ENCODE measurements around the gene PTPA.

PTPA gene

DNA sequence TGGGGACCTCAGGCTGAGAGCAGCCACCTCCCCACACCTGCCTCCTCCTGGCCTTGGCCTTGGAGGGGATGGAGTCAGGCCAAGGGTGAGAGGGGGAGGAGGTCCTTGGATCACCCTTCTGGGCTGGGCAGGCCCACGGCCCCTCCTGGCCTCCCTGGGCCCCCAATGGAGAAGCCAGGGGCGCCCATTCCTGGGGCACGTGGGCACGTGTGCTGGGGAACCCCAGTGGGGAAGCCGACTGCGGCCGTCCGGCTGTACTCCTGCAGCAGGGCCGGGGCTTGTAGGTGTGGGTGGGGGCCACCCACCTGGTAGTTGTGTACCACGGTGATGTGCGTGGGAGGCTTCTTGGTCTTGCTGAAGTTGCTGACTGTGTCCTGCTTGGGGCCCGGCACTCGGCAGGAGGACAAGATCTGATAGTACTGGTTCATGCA lies 9.1 kb upstream of the PTPA start:
- Histone ChIP-seq H3K4me3 (ENCODE audit: low read depth, low read length) (no peak overlapping the region), H3K27me3 (ENCODE audit: insufficient read depth, low read length) (no peaks in the 10 kb centered on the region), H3K4me1 (ENCODE audit: control insufficient read depth, insufficient read depth, low read length, unreplicated experiment) (no peaks in the 10 kb centered on the region), H3K36me3 (ENCODE audit: insufficient read depth, low read length) (no peaks in the 10 kb centered on the region), H3K27ac (ENCODE audit: low read depth, low read length) (no peak overlapping the region), H3K79me2 (ENCODE audit: control insufficient read depth, insufficient read depth, low read length, unreplicated experiment) (no peaks in the 10 kb centered on the region), H2AFZ (ENCODE audit: low read length, unreplicated experiment) (no peak overlapping the region)

DNA sequence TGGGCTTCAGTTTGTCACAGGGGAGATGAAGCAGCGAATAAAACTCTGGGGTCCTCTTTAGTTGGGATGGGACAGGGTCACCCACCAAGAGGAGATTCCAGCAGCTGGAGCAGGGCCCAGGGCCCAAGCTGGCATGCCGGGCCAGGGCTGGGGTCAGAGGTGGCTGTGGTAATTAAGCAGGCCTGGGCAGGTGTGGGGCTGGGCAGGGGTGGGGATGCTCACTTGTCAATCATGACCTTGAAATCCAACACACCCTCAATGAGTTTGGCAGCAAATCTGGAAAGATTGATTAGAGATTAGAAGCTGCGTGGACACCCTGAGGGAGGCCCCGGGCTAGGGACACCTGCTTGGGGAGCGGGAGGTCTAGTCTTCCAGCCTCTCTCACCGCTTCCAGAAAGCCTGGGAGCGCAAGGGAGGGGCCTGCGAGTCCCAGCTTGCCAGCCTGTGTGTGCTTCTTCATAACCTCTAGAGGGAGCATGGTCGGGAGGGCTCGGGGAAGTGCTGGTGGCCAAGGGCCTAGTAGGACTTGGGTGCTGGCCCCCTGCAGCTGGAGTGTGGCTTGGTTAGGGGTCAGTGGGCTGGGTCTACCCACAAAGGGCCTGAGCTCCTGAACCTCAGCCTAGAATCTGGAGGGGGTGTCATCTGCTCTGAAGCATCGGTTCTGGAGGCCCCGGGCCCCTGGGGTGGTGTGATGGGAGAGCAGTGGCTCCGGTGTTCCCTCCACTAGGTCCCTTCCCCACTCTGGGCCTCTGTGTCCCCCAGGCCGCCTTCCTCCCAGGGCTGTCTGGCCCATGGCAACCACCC lies 8.2 kb upstream of the PTPA start:
- Histone ChIP-seq H3K4me3 (ENCODE audit: low read depth, low read length) (no peak overlapping the region), H3K36me3 (ENCODE audit: insufficient read depth, low read length) (no peaks in the 10 kb centered on the region), H3K27ac (ENCODE audit: low read depth, low read length) (no peak overlapping the region), H3K27me3 (ENCODE audit: insufficient read depth, low read length) (no peaks in the 10 kb centered on the region), H3K79me2 (ENCODE audit: control insufficient read depth, insufficient read depth, low read length, unreplicated experiment) (no peaks in the 10 kb centered on the region), H3K4me1 (ENCODE audit: control insufficient read depth, insufficient read depth, low read length, unreplicated experiment) (no peaks in the 10 kb centered on the region), H2AFZ (ENCODE audit: low read length, unreplicated experiment) (no peak overlapping the region)

DNA sequence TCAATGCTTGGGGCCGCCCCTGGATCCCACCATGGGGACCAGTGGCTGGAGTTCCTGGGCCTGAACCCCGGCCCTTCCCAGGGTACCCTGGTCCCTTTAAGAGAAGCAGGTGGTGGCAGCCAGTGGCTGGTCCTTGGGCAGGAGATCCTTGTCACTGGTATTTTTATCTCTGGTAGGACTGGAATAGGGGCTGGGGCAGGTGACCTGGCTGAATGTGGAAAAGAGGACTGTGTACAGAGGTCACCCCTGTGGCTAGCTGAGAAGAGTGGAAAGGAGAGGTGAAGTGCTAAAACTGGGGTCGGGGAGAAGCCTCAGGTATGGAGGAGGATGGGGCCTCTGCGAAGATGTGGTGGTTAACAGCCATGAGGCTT lies 7.6 kb upstream of the PTPA start:
- Histone ChIP-seq H3K27ac (ENCODE audit: low read depth, low read length) (no peak overlapping the region), H3K36me3 (ENCODE audit: insufficient read depth, low read length) (no peaks in the 10 kb centered on the region), H2AFZ (ENCODE audit: low read length, unreplicated experiment) (no peak overlapping the region), H3K79me2 (ENCODE audit: control insufficient read depth, insufficient read depth, low read length, unreplicated experiment) (no peaks in the 10 kb centered on the region), H3K4me1 (ENCODE audit: control insufficient read depth, insufficient read depth, low read length, unreplicated experiment) (no peaks in the 10 kb centered on the region), H3K4me3 (ENCODE audit: low read depth, low read length) (no peak overlapping the region), H3K27me3 (ENCODE audit: insufficient read depth, low read length) (no peaks in the 10 kb centered on the region)

DNA sequence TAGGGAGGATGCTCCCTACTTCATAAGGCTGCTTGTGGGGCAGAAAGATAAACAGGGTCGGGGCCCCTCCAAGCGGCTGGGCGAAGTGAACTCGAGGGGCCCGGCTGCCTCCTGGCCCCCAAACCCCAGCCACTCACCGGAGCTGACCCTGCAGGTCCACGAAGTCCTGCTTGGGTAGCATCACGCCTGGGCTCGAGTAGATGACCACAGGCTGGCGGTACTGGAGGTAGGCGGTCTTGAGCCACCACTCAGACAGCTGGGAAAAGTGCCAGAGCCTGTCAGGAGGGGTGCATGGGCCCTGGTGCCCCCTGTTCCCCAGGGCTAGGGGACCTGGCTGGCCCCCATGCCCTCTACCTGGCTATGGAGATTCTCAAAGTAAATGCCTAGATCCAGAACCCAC lies 7.2 kb upstream of the PTPA start:
- H3K79me2 ChIP-seq (ENCODE audit: control insufficient read depth, insufficient read depth, low read length, unreplicated experiment): peaks cover 4% of the 10 kb centered on the region
- H2AFZ ChIP-seq (ENCODE audit: low read length, unreplicated experiment): no peak overlapping the region
- H3K4me3 ChIP-seq (ENCODE audit: low read depth, low read length): no peak overlapping the region
- no peaks in the 10 kb centered on the region for H3K27me3 ChIP-seq (ENCODE audit: insufficient read depth, low read length)
- H3K36me3 ChIP-seq (ENCODE audit: insufficient read depth, low read length): no peaks in the 10 kb centered on the region
- peaks cover 4% of the 10 kb centered on the region for H3K4me1 ChIP-seq (ENCODE audit: control insufficient read depth, insufficient read depth, low read length, unreplicated experiment)
- no peak overlapping the region for H3K27ac ChIP-seq (ENCODE audit: low read depth, low read length)

DNA sequence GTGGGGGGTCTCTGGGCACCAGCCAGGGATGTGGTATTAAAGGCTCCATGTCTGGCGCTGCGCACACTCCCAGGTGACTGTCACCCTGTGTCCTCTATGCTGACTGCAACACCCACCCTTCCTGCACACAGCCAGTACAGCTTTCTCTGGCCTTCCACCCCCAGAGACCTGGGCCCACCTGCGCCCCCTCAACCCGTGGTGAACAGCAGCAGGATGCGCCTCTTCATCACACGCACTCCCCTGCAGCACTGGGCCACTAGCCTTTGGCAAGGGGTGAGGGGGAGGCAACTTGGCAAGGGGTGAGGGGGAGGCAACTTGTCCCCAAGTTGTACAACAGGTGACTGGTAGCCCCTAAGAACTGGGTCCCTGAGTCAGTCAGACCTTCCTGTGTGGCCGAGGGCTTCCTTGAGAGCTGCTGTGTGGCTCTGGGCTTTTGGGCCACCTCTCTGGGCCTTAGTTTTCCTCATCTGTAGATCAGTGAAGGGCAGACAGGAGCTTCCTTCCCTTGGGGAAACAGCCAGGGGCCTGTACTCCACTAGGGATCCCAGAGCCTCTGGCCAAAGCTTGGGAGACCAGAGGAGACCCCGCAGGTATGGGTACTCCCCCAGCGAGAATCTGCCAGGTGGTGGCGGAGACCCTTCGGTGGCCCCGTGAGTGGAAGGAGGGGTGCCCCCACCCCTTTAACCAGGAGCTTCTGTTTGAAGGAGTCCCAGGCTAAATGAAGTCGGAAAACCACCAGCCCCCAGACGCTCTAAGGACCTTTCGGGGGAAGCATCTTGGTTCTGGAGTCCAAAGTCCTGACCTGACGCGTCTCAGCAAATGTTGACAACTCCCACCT lies 5.1 kb upstream of the PTPA start:
- Histone ChIP-seq H3K27ac (ENCODE audit: low read depth, low read length) (no peak overlapping the region), H3K79me2 (ENCODE audit: control insufficient read depth, insufficient read depth, low read length, unreplicated experiment) (peaks cover 7% of the 10 kb centered on the region), H3K27me3 (ENCODE audit: insufficient read depth, low read length) (no peaks in the 10 kb centered on the region), H2AFZ (ENCODE audit: low read length, unreplicated experiment) (no peak overlapping the region), H3K4me3 (ENCODE audit: low read depth, low read length) (no peak overlapping the region), H3K36me3 (ENCODE audit: insufficient read depth, low read length) (no peaks in the 10 kb centered on the region), H3K4me1 (ENCODE audit: control insufficient read depth, insufficient read depth, low read length, unreplicated experiment) (peaks cover 9% of the 10 kb centered on the region)

DNA sequence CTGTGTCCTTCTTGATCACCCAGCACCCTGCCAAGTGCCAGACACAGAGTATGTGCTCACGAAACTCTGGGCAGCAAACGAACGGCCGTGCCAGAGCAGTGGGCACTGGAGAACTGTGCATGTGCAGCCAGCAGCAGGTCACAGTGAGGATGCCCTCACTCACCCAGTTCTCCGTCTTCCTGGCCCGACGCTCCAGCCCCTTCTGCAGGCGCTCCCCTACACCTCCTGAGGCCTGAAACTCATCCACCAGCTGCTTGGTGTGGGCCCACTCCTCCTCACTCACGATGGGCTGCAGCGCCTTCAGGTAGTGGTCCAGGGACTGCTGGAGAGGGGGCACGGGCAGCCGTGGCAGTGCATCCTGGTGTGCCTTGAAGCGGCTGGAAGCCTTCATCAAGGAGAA lies 3.6 kb upstream of the PTPA start:
- Histone ChIP-seq H3K27me3 (ENCODE audit: insufficient read depth, low read length) (no peaks in the 10 kb centered on the region), H2AFZ (ENCODE audit: low read length, unreplicated experiment) (no peak overlapping the region)

DNA sequence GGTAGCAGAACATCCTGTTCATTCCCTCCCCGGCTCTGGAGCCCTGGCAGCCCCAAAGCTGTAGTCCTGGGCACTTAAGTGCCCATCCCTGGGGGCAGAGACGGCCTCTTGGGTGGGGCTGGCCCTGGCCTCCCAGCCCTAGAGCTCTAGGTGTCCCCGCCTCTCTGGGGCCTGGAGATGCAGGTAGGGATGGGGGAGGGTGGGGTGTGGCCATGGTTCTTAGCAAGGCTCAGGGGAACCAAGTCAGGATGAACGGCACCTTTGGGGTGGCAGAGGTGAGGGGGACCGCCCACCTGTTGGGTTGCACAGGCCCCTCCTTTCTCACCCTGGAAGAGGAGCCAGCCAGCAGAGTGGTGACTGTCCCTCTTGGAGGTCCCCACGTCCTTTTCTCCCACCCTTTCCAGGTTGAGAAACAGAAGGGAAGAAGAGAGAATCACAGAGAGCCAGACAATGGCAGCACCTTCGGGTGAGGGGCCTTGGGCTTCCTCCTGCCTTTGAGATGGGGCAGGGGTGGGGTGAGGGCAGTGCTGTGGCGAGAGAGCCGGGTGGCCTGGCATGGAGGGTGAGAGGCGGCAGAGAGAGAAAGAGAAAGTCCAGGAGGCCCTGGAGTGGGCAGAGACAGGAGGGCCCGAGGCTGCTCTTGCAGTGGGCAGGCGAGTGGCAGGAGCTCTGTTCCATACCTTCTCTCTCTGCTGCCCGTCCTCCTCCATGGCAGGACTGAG lies 3.0 kb upstream of the PTPA start:
- no peaks in the 10 kb centered on the region for H3K27me3 ChIP-seq (ENCODE audit: insufficient read depth, low read length)
- H3K4me1 ChIP-seq (ENCODE audit: control insufficient read depth, insufficient read depth, low read length, unreplicated experiment): peaks cover 9% of the 10 kb centered on the region
- H3K27ac ChIP-seq (ENCODE audit: low read depth, low read length): no peak overlapping the region
- peaks cover 26% of the 10 kb centered on the region for H3K79me2 ChIP-seq (ENCODE audit: control insufficient read depth, insufficient read depth, low read length, unreplicated experiment)
- H3K4me3 ChIP-seq (ENCODE audit: low read depth, low read length): no peak overlapping the region
- no peak overlapping the region for H2AFZ ChIP-seq (ENCODE audit: low read length, unreplicated experiment)
- no peaks in the 10 kb centered on the region for H3K36me3 ChIP-seq (ENCODE audit: insufficient read depth, low read length)

More for the DNA sequence above, 3.6 kb upstream of the PTPA start:
- Histone ChIP-seq H3K79me2 (ENCODE audit: control insufficient read depth, insufficient read depth, low read length, unreplicated experiment) (peaks cover 21% of the 10 kb centered on the region), H3K36me3 (ENCODE audit: insufficient read depth, low read length) (no peaks in the 10 kb centered on the region), H3K4me3 (ENCODE audit: low read depth, low read length) (no peak overlapping the region), H3K27ac (ENCODE audit: low read depth, low read length) (no peak overlapping the region), H3K4me1 (ENCODE audit: control insufficient read depth, insufficient read depth, low read length, unreplicated experiment) (peaks cover 9% of the 10 kb centered on the region)

DNA sequence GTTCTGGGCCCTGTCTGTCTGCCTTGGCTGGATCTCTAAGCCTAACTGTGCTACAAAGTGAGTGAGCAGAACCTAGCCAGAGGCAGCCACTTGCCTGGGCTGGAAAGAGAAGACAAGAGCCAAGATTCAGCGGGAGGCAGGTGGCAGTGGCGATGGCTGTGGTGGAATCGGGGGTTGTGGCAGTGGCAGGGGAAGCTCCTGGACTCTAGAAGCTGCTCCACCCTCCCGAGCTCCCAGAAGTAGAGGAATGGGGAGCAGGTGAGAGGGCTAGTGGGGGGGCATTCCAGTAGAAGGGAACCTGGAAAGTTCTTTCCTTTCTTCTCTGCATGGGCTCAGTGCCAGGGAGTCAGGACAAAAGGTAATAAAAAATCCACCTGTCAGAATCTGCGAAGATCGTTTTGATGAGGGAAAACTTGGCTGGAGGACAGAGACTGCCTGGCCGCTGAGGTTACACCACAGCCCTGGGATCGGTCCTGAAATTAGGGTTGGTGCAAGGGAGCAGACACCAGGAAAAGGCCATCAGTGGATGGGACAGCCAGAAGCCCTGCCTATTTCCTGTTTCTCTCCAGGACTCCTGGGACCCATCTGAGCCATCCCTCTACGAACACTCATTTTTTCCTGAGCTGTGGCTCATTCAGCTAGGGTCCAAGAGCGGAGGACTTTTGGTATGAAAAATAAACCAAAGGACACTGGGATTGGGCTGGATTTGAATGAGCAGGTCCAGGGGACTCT lies 2.2 kb upstream of the PTPA start:
- no peaks in the 10 kb centered on the region for H3K27me3 ChIP-seq (ENCODE audit: insufficient read depth, low read length)
- H3K27ac ChIP-seq (ENCODE audit: low read depth, low read length): no peak overlapping the region
- H2AFZ ChIP-seq (ENCODE audit: low read length, unreplicated experiment): no peak overlapping the region
- H3K4me1 ChIP-seq (ENCODE audit: control insufficient read depth, insufficient read depth, low read length, unreplicated experiment): peaks cover 9% of the 10 kb centered on the region
- H3K4me3 ChIP-seq (ENCODE audit: low read depth, low read length): peak overlapping the region; percentile 100
- H3K79me2 ChIP-seq (ENCODE audit: control insufficient read depth, insufficient read depth, low read length, unreplicated experiment): peaks cover 34% of the 10 kb centered on the region
- H3K36me3 ChIP-seq (ENCODE audit: insufficient read depth, low read length): no peaks in the 10 kb centered on the region

DNA sequence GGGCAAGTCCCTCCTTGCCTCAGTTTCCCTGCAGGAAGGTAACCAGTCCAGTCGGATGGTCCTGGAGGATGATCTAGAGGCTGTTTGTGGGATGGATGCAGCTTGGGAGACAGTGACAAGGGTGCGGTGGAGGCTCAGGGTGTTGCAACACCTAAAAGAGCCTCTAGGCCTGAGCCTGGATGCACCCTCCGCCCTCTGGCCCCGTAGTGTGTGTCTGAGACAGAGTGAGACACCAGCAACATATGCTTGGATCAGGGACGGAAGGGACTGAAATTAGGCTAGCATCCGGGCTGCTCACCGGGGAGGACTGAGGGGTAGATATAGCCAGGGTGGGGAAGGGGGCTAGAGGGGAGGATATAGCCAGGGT lies 1.7 kb upstream of the PTPA start:
- Histone ChIP-seq H3K27ac (ENCODE audit: low read depth, low read length) (no peak overlapping the region), H3K4me3 (ENCODE audit: low read depth, low read length) (peak overlapping the region; percentile 100), H3K27me3 (ENCODE audit: insufficient read depth, low read length) (no peaks in the 10 kb centered on the region), H3K4me1 (ENCODE audit: control insufficient read depth, insufficient read depth, low read length, unreplicated experiment) (peaks cover 9% of the 10 kb centered on the region), H3K36me3 (ENCODE audit: insufficient read depth, low read length) (no peaks in the 10 kb centered on the region), H2AFZ (ENCODE audit: low read length, unreplicated experiment) (no peak overlapping the region), H3K79me2 (ENCODE audit: control insufficient read depth, insufficient read depth, low read length, unreplicated experiment) (peaks cover 38% of the 10 kb centered on the region)
